ENCODE measurements around the gene GNGT2.

- TF ChIP-seq POLR2A (IDR thresholded peaks at IDR 0.05) = no peak
- TF ChIP-seq, protein P1, sequence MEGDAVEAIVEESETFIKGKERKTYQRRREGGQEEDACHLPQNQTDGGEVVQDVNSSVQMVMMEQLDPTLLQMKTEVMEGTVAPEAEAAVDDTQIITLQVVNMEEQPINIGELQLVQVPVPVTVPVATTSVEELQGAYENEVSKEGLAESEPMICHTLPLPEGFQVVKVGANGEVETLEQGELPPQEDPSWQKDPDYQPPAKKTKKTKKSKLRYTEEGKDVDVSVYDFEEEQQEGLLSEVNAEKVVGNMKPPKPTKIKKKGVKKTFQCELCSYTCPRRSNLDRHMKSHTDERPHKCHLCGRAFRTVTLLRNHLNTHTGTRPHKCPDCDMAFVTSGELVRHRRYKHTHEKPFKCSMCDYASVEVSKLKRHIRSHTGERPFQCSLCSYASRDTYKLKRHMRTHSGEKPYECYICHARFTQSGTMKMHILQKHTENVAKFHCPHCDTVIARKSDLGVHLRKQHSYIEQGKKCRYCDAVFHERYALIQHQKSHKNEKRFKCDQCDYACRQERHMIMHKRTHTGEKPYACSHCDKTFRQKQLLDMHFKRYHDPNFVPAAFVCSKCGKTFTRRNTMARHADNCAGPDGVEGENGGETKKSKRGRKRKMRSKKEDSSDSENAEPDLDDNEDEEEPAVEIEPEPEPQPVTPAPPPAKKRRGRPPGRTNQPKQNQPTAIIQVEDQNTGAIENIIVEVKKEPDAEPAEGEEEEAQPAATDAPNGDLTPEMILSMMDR (IDR thresholded peaks at IDR 0.05) = no peak
Measured at GRCh38 chr17:49216482-49216881, 6.1 kb upstream of the GNGT2 start.

Data from adrenal gland (tissue), 5 donors.